Measurements from ENCODE around the gene ANKRD9.

The ANKRD9 gene

GRCh38 chr14:102469261-102469660 lies 40.3 kb downstream of the ANKRD9 start:
- DNase-seq = no peak

GRCh38 chr14:102464846-102465341 lies 44.7 kb downstream of the ANKRD9 start:
- no peak for DNase-seq

GRCh38 chr14:102464006-102464405 lies 45.6 kb downstream of the ANKRD9 start:
- no peak for DNase-seq

GRCh38 chr14:102462391-102462790 lies 47.2 kb downstream of the ANKRD9 start:
- DNase-seq = no peak

GRCh38 chr14:102461490-102462338 lies 47.9 kb downstream of the ANKRD9 start:
- no peak for DNase-seq

- DNase-seq = no peak
Observed at GRCh38 chr14:102457509-102457908, 52.1 kb downstream of the ANKRD9 start.

- no peak for DNase-seq
Observed at GRCh38 chr14:102454711-102455110, 54.9 kb downstream of the ANKRD9 start.

GRCh38 chr14:102452302-102452701 lies 57.3 kb downstream of the ANKRD9 start:
- DNase-seq = no peak
